ENCODE measurements around the gene SGF29.
"Not testable (repeated sequence)": the region's sequence is repeated elsewhere in the genome, so short reads cannot be mapped to it uniquely, and the experiment has no call there.

The SGF29 gene

DNA sequence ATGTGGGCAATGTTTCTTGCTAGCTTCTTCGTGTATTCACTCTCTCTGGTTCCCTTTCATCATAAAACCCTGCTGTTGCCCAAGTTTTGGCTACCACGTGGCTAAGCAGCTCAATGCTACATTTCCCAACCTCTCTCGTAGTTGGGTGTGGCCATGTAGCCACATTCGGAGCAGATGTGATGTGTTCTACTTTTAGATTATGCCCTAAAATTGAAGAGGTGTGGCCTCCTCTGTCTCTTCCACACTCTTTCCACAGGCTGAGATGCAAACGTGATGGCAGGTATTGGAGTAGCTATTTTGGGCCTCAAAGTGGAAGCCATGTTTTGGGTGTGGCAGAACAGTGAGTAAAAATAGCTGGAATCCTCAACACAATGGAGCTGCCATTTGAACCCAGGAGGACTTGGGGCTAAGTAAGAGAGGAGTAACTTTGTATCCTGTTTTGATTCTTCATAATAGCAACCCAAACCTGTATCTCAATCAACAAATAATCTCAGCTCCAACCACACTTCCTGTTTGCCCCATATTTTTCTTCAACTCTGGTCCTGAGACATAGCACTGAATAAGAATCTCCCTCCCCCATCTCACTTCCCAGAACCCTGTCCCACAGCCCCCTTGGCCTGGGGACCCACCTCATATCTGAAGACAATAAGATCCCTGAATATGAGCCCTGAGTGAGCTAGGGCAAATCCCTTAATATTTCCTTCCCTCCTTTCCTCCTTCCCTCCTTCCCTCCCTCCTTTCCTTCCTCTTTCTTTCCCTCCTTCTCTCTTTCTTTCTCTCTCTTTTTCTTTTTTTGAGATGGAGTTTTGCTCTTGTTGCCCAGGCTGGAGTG, 19.0 kb upstream of the SGF29 start:
- DNase-seq, result peak; percentile 19

DNA sequence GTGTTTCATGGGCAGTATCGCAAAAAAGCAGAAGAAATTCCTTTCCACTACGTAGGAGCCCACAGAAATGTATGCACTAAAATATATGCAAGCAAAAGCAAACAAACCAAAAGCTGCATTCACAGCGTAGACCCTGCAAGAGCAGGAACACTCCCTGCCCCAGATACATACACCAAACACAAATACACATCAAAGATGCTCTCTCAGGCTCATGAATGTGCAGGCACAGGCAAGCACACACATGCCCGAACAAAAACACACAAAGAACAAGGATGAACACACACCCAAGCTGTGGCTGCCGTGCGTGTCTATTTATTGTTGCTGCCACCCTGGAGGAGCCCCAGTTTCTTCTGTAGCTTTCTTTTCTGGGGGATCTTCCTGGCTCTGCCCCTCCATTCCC, 16.6 kb upstream of the SGF29 start:
- DNase-seq, result no peak

DNA sequence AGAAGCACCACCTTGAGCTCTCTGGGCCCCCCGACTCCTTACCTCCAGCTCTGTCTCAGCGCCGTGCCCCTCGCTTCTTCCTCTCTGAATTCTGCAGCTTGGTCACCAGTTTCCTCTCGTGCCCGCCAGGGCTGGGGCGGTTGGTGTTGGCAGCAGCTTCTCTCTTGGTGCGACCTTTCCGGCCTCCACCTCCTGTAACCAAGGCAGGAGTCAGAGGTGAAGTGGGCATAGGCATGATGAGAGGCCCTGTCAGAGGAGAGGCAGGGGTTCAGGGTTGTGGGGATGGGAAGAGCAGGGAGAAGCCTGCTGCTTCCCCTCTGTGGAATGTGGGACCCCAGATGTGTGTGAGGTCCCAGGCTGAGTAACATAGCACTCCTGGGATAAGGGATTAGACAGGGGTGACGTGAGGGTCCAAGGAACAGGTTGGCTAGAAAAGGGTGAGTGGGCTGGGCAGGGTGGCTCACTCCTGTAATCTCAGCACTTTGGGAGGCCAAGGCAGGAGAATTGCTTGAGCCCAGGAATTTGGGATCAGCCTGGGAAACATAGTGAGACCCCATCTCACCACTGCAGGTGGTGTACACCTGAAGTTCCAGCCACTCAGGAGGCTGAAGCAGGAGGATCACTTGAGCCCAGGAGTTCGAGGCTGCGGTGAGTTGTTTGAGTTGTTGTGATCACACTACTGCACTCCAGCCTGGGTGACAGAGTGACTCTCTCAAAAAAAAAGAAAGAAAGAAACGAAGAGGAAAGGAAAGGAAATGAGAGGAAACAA, 15.6 kb upstream of the SGF29 start:
- DNase-seq, result no peak

DNA sequence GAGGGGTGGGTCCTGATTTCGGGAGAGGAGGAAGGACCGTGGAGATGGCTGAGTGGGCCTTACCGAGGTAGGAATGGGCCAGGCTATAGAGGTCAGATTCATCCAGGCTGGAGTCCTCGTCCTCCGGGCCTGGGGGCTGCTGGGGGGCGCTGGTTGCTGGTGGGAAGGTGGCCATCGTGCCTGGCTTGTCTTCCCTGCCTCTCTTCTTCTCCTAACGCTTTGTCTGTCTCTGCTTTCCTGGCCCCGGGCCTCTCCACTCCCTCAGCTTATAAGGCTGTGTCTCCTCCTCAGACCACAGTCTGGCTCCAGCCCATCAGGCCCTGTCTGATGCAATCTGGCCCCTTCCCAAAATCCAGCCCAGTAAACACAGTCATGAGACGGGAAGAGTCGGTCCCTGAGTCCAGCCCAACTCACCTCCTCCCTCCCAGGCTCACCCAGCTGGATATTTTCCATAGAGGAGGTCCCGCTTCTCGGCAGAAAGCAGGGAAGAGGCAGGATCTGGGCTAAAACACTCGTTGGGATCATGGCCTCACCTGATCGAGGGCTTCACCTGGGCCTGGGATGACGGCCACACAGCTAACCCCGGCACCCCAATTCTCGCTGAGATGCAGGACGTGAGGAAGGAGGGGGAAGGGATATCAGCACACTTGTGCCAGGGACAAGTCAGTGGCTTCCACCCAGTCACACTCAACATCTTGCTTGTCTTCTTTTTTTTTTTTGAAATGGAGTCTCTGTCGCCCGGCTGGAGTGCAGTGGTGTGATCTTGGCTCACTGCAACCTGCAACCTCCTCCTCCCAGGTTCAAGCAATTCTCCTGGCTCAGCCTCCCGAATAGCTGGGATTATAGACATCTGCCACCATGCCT, 14.8 kb upstream of the SGF29 start, which contains the start of gene NUPR1:
Gene NUPR1 (minus strand): TSS at position 242 of the 864 bp plus-strand sequence. CDS start 67 bp downstream, at position 175.
- no peak for DNase-seq

GRCh38 chr16:28540346-28540745, 13.4 kb upstream of the SGF29 start:
- DNase-seq, result no peak

GRCh38 chr16:28542646-28543045, 11.1 kb upstream of the SGF29 start:
- DNase-seq, result no peak

- DNase-seq, result no peak
These were observed 10.6 kb upstream of the SGF29 start for GRCh38 chr16:28543072-28543471.

DNA sequence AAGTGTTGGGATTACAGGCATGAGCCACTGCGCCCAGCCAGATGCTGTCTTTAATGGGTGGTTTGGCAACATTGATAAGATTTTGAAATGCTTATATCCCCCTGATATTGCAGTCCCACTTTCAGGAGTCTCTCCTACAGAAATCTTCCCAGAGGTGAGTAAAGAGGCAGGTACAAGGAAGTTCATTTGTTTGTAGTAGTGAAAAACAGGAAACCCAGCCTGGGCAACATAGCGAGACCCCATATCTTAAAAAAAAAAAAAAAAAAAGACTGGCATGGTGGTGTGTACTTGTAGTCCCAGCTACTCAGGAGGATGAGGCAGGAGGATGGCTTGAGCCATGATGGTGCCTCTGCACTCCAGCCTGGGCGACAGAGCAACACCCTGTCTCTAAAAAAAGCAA, 8.7 kb upstream of the SGF29 start:
- DNase-seq, result no peak

- not testable (repeated sequence) for DNase-seq
These were observed 7.8 kb upstream of the SGF29 start for GRCh38 chr16:28545964-28546363.

- no peak for DNase-seq
These were observed 7.1 kb upstream of the SGF29 start for GRCh38 chr16:28546626-28547025.

- no peak for DNase-seq
These were observed 5.4 kb upstream of the SGF29 start for GRCh38 chr16:28548306-28548802.

DNA sequence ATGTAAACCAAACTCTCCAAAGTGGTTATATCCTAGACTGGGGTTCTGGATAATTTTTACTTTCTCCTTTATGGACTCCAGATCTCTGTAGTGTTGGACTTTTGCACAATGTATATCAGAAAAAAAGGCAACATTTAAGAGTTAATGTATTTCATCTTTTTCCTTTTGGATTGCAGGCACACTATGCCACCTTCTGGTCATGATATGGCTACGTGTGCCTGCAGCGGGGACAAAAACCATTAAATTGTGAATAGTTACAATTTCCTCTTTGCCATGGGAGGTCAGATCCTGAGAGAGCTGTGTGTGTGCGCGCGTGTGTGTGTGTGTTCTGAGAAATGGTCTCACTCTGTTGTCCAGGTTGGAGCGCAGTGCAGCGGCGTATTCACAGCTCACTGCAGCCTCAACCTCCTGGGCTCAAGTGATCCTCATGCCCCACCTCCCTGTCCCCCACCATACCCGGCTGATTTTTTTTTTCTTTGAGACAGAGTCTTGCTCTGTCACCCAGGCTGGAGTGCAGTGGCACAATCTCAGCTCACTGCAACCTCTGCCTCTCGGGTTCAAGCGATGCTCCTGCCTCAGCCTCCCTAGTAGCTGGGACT, 4.3 kb upstream of the SGF29 start:
- peak; percentile 33 for DNase-seq

DNA sequence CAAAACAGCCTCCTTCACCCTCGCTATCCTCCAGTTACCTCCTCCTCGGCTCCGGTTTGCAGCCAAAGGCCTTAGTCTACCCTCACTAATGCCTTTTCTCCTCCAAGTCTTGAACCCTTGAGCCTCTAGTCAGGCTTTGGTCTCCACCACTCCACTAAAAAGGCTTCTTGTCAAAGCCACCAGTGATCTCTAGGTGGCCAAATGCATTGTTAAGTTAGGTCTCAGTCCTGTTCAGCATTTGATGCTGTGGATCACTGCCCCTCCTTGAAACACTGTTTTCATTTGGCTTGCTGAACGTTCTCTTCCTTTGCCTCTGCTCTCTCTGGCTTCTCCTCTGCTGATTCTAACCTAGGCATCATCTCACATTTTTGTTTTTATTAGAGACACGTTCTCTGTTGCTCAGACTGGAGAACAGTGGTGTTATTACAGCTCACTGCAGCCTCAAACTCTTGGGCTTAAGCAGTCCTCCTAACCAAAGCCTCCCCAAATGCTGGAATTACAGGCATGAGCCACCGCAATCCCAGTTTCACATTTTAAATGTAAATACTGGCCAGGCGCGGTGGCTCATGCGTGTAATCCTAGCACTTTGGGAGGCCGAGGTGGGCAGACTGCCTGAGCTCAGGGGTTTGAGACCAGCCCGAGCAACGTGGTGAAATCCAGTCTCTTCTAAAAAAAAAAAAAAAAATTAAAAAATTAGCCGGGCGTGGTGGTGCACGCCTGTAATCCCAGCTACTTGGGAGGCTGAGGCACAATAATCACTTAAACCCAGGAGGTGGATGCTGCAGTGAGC, 1.1 kb downstream of the SGF29 start:
- no peak for DNase-seq

GRCh38 chr16:28555561-28555960, 1.8 kb downstream of the SGF29 start:
- no peak for DNase-seq

GRCh38 chr16:28556914-28557320, 3.2 kb downstream of the SGF29 start:
- DNase-seq, result no peak

DNA sequence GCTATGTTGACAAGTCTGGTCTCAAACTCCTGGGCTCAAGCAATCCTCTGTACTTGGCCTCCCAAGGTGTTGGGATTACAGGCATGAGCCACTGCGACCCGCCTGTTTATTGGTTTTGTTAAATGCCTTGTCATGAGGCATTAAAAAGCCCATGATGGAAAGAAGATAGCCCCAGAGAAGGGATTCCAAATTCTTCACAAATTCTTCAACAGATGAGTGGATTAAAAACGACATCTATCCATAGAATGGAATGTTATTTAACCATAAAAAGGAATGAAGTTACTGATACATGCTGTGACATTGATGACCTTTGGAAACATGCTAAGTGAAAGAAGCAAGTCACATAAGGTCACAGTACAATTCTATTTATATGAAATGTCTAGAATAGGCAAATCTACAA, 4.7 kb downstream of the SGF29 start:
- no peak for DNase-seq

DNA sequence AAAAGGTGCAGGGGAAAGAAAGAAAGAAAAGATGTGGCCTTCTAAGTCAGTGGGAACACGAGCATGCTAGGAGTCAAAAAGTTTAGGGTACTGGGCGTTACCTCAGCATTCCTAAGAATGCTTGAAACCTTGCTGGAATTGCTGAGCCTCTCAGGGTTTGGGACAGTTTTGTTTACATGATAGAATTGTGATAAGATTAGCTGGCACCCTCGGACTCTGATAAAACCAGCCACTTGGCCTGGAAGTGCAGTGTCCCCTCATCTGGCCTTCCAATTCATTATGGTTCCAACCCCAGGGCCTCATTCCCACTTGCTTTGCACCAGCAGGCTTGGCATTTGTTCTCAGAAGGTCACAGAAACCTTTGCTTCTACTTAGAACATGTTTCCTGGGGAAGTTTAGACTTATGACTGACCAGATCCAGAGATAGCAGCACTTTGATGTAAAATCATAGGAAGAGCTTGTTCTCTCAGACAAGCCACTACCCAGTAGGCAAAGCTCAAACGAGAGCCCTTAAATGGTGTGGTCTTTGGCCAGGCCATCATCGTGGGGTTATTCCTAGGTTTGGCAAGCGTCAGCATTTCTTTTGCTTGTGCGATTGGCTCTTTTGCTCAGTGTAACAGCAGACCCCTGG, 8.0 kb downstream of the SGF29 start:
- DNase-seq, result no peak

GRCh38 chr16:28562199-28562598, 8.5 kb downstream of the SGF29 start:
- no peak for DNase-seq

DNA sequence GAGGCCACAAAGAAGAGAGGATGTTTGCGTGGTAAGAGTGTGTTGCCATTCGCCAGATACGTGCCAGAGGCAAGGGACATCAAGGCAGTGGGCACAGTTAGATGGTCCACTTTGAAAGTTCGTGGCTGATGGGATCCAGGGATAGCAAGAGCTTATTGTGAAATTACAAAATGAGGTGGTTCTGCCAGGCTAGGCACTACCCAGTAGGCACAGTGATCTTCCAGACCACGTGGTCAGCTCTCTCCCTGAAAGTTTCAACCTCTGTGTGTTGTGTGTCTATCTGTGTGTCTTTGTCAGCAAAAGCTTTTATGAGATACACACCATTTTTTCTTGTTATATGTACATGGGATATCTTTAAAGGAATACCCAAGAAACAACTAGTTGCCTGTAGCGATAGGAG, 9.5 kb downstream of the SGF29 start:
- DNase-seq, result no peak

- DNase-seq, result not testable (repeated sequence)
These were observed 12.7 kb downstream of the SGF29 start for GRCh38 chr16:28566233-28566925.
